HepG2 (cell line): ENCODE measurements around the gene EDN3. TPM values are rescaled to one million over a fixed set of nuclear protein-coding genes. Genes with fewer than 3 reads are reported as not detected.

Source experiments
- ATAC-seq: fragments of 200-7000 bp; cut with Tn5 transposase; 3 replicates; pipeline ENCODE4 v1.9.1; 2020; ENCODE audit warnings: mild to moderate bottlenecking, moderate library complexity
- BruUV-seq: library from RNA; stranded (reverse); fragments of 400-500 nt; replicated peaks from 2 replicates; lab custom pipeline; 2021; lab: Mats Ljungman, UMichigan
- CTCF ChIA-PET: fragments of 300-600 bp; formaldehyde crosslinking; extraction: SDS; loops from one replicate; lab custom pipeline; 2021; ENCODE audit warnings: low total read pairs, inconsistent platforms, low intra/inter-chr PET ratio; lab: Yijun Ruan, JAX
- POLR2A ChIA-PET: fragments of 350-600 bp; sonication (Branson Sonifier 250); formaldehyde crosslinking; loops from one replicate; lab custom pipeline; 2020; ENCODE audit warnings: antibody characterized with exemption, inconsistent platforms; lab: Yijun Ruan, JAX
- DNase-seq: peaks from one replicate; pipeline ENCODE4 v3.0.0-alpha.2; 2015; ENCODE audit warnings: low spot score
- FAIRE-seq: peaks from 3 replicates; lab custom pipeline; 2011; peaks lifted over from hg19 to GRCh38; lab: Jason Lieb, UNC
- H2AFZ ChIP-seq: one replicate; pipeline ENCODE4 v1.6.1; 2011; ENCODE audit warnings: low read length, inconsistent platforms
- H3K27ac ChIP-seq: fragments of 300-600 bp; 3 replicates; pipeline ENCODE4 v1.8.0; 2011; ENCODE audit warnings: mixed run types, mild to moderate bottlenecking, mixed read lengths, low read length, inconsistent platforms; ENCODE audit not compliant: insufficient read depth; ENCODE audit errors: extremely low read length
- H3K27me3 ChIP-seq, 2 experiments: fragments of 200-600 bp in 1 of 2; 2 replicates in 1 of 2; 3 replicates in 1 of 2; pipeline versions ENCODE4 v1.6.0 to v1.8.0; 2011; ENCODE audit warnings: low read length in 2 of 2, mild to moderate bottlenecking in 2 of 2, moderate library complexity in 2 of 2, inconsistent platforms in 1 of 2; ENCODE audit not compliant: insufficient read depth in 2 of 2, control insufficient read depth in 1 of 2
- H3K36me3 ChIP-seq, 2 experiments: fragments of 200-600 bp in 1 of 2; replicated peaks in 1 of 2; 2 replicates in 1 of 2; 3 replicates in 1 of 2; pipeline versions ENCODE4 v1.5.1 to v1.8.0; 2011; ENCODE audit warnings: low read length in 2 of 2, inconsistent platforms in 1 of 2; ENCODE audit not compliant: insufficient read depth in 2 of 2, control insufficient read depth in 1 of 2
- H3K4me1 ChIP-seq: 2 replicates; pipeline ENCODE4 v1.5.1; 2012; ENCODE audit warnings: low read length, inconsistent platforms; ENCODE audit not compliant: insufficient read depth
- H3K4me2 ChIP-seq: 2 replicates; pipeline ENCODE4 v1.6.0; 2011; ENCODE audit warnings: low read depth, low read length, inconsistent platforms
- H3K4me3 ChIP-seq, 3 experiments: fragments of 200-600 bp in 1 of 3; sonication (generic), shearing (Covaris generic) in 1 of 3; replicated peaks in 1 of 3; 2 replicates each; pipeline ENCODE4 v1.5.1; 2011 to 2016; ENCODE audit warnings: low read length in 3 of 3, inconsistent platforms in 2 of 3, low read depth in 2 of 3, mild to moderate bottlenecking in 2 of 3, control low read depth in 1 of 3, mixed read lengths in 1 of 3; ENCODE audit not compliant: insufficient read depth in 1 of 3
- H3K79me2 ChIP-seq: one replicate; pipeline ENCODE4 v1.6.1; 2011; ENCODE audit warnings: low read length, inconsistent platforms; ENCODE audit not compliant: insufficient read depth
- H3K9ac ChIP-seq: 2 replicates; pipeline ENCODE4 v1.6.0; 2011; ENCODE audit warnings: mild to moderate bottlenecking, low read depth, low read length, inconsistent platforms; ENCODE audit not compliant: insufficient read depth
- H3K9me3 ChIP-seq: 2 replicates; pipeline ENCODE4 v1.5.1; 2012; ENCODE audit warnings: mild to moderate bottlenecking, low read length
- H4K20me1 ChIP-seq: 2 replicates; pipeline ENCODE4 v1.6.0; 2011; ENCODE audit warnings: inconsistent platforms, mild to moderate bottlenecking, low read length, moderate library complexity; ENCODE audit not compliant: insufficient read depth
- ATF5 ChIP-seq: sonication (generic); formaldehyde crosslinking; IDR thresholded peaks from 2 replicates; pipeline ENCODE4 v1.4.0; 2020; ENCODE audit warnings: mild to moderate bottlenecking, low read depth, missing genetic modification reagents
- SNRNP70 ChIP-seq: fragments of 200-400 bp; formaldehyde crosslinking; IDR thresholded peaks from 2 replicates; pipeline ENCODE4 v1.6.1; 2017; ENCODE audit warnings: mild to moderate bottlenecking, low read depth, low read length, moderate library complexity
- SRY ChIP-seq: sonication (generic); formaldehyde crosslinking; IDR thresholded peaks from 2 replicates; pipeline ENCODE4 v1.8.0; 2022; ENCODE audit warnings: mild to moderate bottlenecking, missing genetic modification reagents
- ZBTB7A ChIP-seq: sonication (generic); formaldehyde crosslinking; IDR thresholded peaks from 2 replicates; pipeline ENCODE4 v1.8.0; 2022; ENCODE audit warnings: mild to moderate bottlenecking, missing genetic modification reagents
- ZNF383 ChIP-seq: sonication (generic); formaldehyde crosslinking; IDR thresholded peaks from 2 replicates; pipeline ENCODE4 v1.4.0; 2020; ENCODE audit warnings: missing genetic modification reagents, mild to moderate bottlenecking, borderline replicate concordance
- WGBS: methylation state at CpG from one replicate; pipeline ENCODE4 v1.1.6; 2017; ENCODE audit warnings: low lambda C conversion rate; 5-methylcytosine and 5-hydroxymethylcytosine counted together
- in situ Hi-C: cut with HindIII; loops from 2 replicates; pipeline ENCODE4 v1.10.0; 2017; ENCODE audit warnings: low pct_unique_long_range_greater_than_20kb; ENCODE audit not compliant: extremely low pct_ligation_motif_present
- intact Hi-C: fragments of 100-400 bp; cut with micrococcal nuclease; formaldehyde crosslinking; loops from one replicate; pipeline ENCODE4 v1.10.0; 2022; ENCODE audit not compliant: unreplicated experiment
- polyA plus RNA-seq, 8 experiments: library from polyadenylated mRNA; depleted of rRNA in 3 of 8; stranded (reverse) in 7 of 8; unstranded in 1 of 8; fragments of >200 nt; fragmentation: Illumina TruSeq in 4 of 8; extraction: Trizol in 4 of 8; gene quantifications; 2 replicates each; pipeline versions ENCODE4 v1.2.1 to v1.2.3, GENCODE V29; 2011 to 2016; ENCODE audit warnings: low read depth in 4 of 8, missing spikeins in 1 of 8, mixed read lengths in 1 of 8; ENCODE audit not compliant: insufficient read depth in 1 of 8
- total RNA-seq, 5 experiments: library from RNA; depleted of rRNA; stranded (reverse); fragments of >200 nt; fragmentation: Illumina TruSeq; extraction: Trizol; gene quantifications; 2 replicates each; pipeline ENCODE4 v1.2.3, GENCODE V29; 2016; ENCODE audit warnings: low read depth in 1 of 5
- TF ChIP-seq, protein P1 (sequence below): sonication (generic); formaldehyde crosslinking; IDR thresholded peaks from 2 replicates; pipeline ENCODE4 v1.8.0; 2022; ENCODE audit warnings: missing genetic modification reagents, mild to moderate bottlenecking, borderline replicate concordance
- TF ChIP-seq, protein P2 (sequence below): IDR thresholded peaks from 2 replicates; pipeline ENCODE4 v1.6.1; 2016; ENCODE audit warnings: control low read depth
- TF ChIP-seq, protein P3 (sequence below): sonication (generic); formaldehyde crosslinking; IDR thresholded peaks from 2 replicates; pipeline ENCODE4 v1.4.0; 2020; ENCODE audit warnings: mild to moderate bottlenecking, missing genetic modification reagents
- TF ChIP-seq, protein P4 (sequence below): sonication (generic); formaldehyde crosslinking; IDR thresholded peaks from 2 replicates; pipeline ENCODE4 v1.4.0; 2020; ENCODE audit warnings: missing genetic modification reagents, borderline replicate concordance
- TF ChIP-seq, protein P5 (sequence below): sonication (generic); formaldehyde crosslinking; IDR thresholded peaks from 2 replicates; pipeline ENCODE4 v1.8.1; 2023; ENCODE audit warnings: missing genetic modification reagents, inconsistent platforms, borderline replicate concordance

The EDN3 gene
- total and polyA plus RNA-seq, 2 of the 13 experiments (the other 11 are each of a cell fraction or from before 2014, with no cell fraction given) = not detected

DNA sequence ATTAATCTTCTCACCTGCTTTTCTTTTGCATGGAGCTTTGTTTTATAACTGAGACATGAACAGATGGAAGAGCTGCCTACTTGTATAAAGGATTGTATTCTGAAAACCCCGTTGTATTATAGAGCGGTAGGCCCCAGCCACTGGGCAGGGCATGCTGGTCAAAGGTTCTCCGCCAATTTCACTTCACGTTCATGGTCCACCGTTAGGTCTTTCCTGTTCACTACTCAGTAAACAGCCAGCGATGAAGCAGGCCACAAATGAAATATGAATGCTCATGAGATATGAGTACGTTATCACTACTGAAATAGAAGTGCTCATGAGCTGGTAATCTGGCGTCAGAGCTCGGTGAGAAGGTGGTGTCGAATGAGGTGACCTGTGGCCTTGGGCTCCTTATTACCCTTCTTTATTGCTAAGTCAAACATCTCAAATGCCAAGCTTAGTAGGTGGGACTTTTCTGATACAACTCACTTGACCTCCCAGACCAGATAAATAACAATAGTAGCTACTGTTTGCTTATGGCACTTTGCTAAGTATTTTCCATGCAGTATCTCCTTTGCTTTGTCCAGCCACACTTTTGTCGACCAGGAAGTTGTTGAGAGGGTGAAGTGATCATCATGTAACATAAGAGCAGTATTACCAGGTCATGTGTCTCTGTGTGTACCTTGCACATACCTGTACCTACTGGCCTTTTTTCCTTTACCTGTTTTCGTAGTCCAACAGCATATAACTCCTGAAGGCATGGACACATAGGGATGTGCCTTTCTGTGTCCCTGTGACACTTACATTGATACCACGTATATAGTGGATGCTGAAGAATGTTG is 16.7 kb downstream of the EDN3 start:
- Histone ChIP-seq H3K9ac (no peak overlapping the region), H3K4me2 (no peak overlapping the region), H3K79me2 (no peaks in the 10 kb centered on the region), H3K27me3 (peaks cover 9 to 30% of the 10 kb centered on the region in 2 experiments; a peak in 4 of 5 replicates), H3K4me1 (0 out of 2 replicates have a peak, but pooled peaks cover 7% of the 10 kb centered on the region), H3K27ac (no peak overlapping the region), H4K20me1 (no peaks in the 10 kb centered on the region), H3K9me3 (no peaks in the 10 kb centered on the region), H3K36me3 (no peaks in the 10 kb centered on the region), H2AFZ (no peak overlapping the region), H3K4me3 (no peak overlapping the region)
- no peak for DNase-seq
- ChIA-PET POLR2A (no interaction called here), CTCF (no interaction called here)
- in situ Hi-C loops (no loop called here), intact Hi-C loops (no loop called here)
- BruUV-seq = no TSS peak
- TF ChIP-seq, protein P1, sequence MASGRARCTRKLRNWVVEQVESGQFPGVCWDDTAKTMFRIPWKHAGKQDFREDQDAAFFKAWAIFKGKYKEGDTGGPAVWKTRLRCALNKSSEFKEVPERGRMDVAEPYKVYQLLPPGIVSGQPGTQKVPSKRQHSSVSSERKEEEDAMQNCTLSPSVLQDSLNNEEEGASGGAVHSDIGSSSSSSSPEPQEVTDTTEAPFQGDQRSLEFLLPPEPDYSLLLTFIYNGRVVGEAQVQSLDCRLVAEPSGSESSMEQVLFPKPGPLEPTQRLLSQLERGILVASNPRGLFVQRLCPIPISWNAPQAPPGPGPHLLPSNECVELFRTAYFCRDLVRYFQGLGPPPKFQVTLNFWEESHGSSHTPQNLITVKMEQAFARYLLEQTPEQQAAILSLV (CRISPR knock-in tag) = no peak
- TF ChIP-seq, protein P2, sequence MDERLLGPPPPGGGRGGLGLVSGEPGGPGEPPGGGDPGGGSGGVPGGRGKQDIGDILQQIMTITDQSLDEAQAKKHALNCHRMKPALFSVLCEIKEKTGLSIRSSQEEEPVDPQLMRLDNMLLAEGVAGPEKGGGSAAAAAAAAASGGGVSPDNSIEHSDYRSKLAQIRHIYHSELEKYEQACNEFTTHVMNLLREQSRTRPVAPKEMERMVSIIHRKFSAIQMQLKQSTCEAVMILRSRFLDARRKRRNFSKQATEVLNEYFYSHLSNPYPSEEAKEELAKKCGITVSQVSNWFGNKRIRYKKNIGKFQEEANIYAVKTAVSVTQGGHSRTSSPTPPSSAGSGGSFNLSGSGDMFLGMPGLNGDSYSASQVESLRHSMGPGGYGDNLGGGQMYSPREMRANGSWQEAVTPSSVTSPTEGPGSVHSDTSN (CRISPR knock-in tag) = no peak
- TF ChIP-seq, protein P3, sequence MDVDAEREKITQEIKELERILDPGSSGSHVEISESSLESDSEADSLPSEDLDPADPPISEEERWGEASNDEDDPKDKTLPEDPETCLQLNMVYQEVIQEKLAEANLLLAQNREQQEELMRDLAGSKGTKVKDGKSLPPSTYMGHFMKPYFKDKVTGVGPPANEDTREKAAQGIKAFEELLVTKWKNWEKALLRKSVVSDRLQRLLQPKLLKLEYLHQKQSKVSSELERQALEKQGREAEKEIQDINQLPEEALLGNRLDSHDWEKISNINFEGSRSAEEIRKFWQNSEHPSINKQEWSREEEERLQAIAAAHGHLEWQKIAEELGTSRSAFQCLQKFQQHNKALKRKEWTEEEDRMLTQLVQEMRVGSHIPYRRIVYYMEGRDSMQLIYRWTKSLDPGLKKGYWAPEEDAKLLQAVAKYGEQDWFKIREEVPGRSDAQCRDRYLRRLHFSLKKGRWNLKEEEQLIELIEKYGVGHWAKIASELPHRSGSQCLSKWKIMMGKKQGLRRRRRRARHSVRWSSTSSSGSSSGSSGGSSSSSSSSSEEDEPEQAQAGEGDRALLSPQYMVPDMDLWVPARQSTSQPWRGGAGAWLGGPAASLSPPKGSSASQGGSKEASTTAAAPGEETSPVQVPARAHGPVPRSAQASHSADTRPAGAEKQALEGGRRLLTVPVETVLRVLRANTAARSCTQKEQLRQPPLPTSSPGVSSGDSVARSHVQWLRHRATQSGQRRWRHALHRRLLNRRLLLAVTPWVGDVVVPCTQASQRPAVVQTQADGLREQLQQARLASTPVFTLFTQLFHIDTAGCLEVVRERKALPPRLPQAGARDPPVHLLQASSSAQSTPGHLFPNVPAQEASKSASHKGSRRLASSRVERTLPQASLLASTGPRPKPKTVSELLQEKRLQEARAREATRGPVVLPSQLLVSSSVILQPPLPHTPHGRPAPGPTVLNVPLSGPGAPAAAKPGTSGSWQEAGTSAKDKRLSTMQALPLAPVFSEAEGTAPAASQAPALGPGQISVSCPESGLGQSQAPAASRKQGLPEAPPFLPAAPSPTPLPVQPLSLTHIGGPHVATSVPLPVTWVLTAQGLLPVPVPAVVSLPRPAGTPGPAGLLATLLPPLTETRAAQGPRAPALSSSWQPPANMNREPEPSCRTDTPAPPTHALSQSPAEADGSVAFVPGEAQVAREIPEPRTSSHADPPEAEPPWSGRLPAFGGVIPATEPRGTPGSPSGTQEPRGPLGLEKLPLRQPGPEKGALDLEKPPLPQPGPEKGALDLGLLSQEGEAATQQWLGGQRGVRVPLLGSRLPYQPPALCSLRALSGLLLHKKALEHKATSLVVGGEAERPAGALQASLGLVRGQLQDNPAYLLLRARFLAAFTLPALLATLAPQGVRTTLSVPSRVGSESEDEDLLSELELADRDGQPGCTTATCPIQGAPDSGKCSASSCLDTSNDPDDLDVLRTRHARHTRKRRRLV (CRISPR knock-in tag) = no peak
- TF ChIP-seq ATF5 (CRISPR knock-in tag) = no peak
- TF ChIP-seq, protein P4, sequence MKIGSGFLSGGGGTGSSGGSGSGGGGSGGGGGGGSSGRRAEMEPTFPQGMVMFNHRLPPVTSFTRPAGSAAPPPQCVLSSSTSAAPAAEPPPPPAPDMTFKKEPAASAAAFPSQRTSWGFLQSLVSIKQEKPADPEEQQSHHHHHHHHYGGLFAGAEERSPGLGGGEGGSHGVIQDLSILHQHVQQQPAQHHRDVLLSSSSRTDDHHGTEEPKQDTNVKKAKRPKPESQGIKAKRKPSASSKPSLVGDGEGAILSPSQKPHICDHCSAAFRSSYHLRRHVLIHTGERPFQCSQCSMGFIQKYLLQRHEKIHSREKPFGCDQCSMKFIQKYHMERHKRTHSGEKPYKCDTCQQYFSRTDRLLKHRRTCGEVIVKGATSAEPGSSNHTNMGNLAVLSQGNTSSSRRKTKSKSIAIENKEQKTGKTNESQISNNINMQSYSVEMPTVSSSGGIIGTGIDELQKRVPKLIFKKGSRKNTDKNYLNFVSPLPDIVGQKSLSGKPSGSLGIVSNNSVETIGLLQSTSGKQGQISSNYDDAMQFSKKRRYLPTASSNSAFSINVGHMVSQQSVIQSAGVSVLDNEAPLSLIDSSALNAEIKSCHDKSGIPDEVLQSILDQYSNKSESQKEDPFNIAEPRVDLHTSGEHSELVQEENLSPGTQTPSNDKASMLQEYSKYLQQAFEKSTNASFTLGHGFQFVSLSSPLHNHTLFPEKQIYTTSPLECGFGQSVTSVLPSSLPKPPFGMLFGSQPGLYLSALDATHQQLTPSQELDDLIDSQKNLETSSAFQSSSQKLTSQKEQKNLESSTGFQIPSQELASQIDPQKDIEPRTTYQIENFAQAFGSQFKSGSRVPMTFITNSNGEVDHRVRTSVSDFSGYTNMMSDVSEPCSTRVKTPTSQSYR (CRISPR knock-in tag) = no peak
- no peak for TF ChIP-seq SNRNP70
- TF ChIP-seq SRY = no peak
- no peak for TF ChIP-seq ZBTB7A (CRISPR knock-in tag)
- TF ChIP-seq ZNF383 (CRISPR knock-in tag) = no peak
- TF ChIP-seq, protein P5, sequence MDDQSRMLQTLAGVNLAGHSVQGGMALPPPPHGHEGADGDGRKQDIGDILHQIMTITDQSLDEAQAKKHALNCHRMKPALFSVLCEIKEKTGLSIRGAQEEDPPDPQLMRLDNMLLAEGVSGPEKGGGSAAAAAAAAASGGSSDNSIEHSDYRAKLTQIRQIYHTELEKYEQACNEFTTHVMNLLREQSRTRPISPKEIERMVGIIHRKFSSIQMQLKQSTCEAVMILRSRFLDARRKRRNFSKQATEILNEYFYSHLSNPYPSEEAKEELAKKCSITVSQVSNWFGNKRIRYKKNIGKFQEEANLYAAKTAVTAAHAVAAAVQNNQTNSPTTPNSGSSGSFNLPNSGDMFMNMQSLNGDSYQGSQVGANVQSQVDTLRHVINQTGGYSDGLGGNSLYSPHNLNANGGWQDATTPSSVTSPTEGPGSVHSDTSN (CRISPR knock-in tag) = no peak
- 26% methylated on average over 13 of the region's 13 CpGs for WGBS
- FAIRE-seq = no peak
- ATAC-seq = no peak
